ENCODE results near the gene NLRX1.
"Not testable (repeated sequence)": the region's sequence is repeated elsewhere in the genome, so short reads cannot be mapped to it uniquely, and the experiment has no call there.

Gene NLRX1

DNA sequence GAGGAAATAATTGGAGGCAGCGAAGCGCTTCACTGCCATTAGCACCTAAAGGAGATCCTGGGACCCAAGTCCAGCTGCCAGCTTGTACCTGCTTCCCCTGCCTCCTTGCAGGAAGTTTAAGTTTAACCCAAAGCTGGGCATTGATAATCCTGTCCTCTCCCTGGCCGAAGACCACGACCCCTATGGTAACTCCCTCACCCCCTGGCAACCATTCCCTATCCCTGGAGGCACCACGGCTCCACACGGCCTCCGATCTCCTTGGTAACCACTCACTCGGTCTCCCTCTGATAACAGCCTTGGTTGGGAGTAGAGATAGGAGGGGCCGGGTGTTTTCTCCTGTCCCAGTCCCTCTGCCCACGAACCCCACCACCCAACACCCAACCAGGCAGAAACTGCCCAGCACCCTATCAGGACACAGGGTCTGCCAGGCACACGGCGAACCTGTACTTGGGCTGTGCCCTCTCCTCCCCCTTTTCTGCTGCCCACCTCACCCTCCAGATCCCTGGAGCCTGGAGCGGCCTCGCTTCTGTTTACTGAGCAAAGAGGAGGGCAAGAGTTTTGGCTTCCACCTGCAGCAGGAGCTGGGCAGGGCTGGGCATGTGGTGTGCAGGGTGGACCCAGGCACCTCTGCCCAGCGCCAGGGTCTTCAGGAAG lies 17.6 kb downstream of the NLRX1 start:
- no peak for DNase-seq

DNA sequence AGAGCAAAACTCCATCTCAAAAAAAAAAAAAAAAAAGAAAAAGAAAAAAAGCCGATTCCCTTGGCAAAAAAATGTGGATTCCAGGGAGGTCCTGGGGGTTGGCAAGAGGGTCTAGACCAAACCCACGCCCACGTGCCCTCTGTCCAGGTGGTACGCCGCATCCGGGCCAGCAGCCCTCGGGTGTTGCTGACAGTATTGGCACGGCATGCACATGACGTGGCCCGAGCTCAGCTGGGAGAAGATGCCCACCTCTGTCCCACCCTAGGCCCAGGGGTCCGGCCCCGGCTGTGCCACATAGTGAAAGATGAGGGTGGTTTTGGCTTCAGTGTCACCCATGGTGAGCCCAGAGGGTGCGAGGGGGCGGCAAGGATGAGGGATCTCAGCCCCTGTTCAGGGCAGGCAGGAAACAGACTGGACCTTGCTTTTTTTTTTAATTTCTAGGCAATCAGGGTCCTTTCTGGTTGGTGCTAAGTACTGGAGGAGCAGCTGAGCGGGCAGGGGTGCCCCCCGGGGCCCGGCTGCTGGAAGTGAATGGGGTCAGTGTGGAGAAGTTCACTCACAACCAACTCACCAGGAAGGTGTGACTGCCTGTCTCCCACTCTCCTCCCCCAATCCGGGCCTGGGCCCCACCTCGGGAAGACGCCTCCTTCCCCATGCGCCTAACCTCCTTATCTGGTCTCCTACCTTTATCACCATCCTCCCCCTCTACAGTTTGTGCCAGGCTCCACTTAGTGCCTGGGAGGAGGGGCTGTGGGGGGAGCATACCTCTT lies 18.8 kb downstream of the NLRX1 start:
- DNase-seq, result no peak

DNA sequence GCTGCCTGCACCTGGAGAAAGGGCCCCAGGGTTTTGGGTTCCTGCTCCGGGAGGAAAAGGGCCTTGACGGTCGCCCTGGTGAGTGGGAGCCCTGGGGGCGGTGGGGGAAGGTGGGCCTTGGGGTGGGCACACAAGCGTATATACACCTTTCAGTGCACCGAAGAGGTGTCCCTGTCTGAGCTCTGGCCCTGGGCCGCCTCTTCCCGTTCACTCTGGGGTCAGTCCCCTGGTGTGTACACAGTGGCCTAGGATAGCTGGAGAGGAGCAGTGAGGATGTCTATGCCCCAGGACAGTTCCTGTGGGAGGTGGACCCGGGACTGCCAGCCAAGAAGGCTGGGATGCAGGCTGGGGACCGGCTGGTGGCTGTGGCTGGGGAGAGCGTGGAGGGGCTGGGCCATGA lies 19.5 kb downstream of the NLRX1 start:
- DNase-seq, result no peak

DNA sequence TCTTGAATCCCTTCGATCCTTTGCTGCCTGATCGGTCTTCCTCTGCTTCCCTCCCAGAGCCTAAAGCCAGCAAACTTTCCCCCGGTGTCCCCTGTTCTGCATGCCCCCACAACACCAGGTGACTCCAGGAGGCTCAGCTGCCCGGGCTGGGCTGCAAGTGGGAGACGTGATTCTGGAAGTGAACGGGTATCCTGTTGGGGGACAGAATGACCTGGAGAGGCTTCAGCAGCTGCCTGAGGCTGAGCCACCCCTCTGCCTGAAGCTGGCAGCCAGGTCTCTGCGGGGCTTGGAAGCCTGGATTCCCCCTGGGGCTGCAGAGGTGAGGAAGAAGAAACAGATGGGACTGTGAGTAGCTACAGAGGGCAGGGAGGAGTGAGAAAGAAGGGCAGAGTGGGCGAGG lies 20.4 kb downstream of the NLRX1 start:
- no peak for DNase-seq

DNA sequence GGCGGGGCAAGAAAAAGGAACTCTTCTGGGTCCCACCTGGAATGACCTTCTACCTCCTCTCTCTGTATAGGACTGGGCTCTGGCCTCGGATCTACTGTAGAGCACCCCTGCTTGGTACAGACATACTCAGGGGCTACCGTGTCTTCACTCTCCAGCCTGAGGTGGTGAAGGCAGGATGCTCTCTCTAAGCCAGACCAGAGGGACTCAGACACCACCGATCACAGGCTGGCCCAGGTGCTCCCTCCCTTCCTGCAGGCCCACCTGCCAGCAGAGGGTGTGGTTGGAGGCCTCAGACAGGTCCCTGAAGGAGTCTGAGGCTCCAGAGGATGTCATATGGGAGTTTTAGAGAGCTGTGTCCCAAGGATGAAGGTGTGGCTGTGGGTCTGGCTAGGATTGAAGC lies 20.9 kb downstream of the NLRX1 start:
- DNase-seq, result no peak

DNA sequence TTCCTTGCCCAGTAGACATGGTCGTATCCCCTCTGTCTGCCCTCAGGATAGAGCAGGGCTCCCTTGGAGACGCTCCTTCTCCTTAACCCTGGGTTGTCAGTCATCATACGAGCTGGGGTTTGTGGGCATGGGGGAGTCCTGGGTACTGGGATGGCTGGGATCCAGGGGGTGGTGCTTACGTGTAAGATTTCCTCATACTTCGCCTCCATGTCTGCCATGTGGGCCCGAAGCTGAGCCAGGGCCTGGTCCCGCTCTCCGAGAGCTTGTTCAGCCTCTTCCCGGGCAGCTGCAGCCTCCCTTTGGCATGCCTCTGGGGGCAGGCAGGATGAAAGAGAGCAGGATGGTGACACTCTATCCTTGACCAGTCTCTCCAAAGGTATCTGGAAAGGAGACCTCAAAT lies 22.0 kb downstream of the NLRX1 start:
- no peak for DNase-seq

DNA sequence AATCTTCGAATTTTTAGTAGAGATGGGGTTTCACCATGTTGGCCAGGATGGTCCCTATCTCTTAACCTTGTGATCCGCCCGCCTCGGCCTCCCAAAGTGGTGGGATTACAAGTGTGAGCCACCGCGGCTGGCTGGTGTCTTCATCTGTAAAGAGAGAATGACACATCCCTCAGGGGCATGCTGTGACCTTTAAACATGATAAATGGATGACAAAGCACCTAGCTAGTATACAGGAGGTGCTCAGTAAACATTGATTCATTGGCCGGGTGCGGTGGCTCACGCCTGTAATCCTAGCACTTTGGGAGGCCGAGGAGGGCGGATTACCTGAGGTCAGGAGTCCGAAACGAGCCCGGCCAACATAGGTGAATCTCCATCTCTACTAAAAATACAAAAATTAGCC lies 22.7 kb downstream of the NLRX1 start:
- not testable (repeated sequence) for DNase-seq

DNA sequence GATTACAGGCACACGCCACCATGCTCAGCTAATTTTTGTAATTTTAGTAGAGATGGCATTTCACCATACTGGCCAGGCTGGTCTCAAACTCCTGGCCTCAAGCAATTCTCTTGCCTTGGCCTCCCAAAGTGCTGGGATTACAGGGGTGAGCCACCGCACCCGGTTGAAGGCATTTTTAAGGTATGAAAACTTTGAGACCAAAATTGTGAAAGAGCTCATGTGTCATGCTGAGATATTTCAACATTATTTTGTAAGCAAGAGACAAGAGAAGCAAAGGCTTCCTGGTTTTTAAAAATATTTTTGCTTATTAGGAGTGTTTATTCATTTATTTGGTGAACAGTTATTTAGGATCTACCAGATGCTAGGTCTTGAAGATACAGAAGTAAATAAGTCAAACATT lies 23.6 kb downstream of the NLRX1 start:
- DNase-seq, result peak in 1 of 2 donors; percentile 11

DNA sequence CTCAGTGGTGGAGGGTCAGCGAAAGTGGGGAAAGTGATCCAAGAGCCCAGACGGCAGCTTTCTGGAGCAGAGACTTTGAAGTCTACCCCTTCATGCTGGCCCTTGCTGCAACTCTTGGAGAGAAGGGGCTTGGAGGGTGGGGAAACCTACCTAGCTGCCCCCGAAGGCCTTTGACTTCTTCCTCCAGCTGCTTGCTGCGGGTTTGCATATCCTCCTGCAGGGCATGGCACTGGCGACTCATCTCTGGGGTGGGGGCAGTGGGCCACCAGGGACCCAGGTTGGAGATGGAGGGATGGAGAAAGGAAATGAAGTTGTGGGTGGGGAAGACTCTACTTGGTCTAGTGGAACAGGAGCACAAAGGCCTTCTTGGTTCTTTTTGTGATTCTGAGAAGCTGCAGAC lies 24.5 kb downstream of the NLRX1 start:
- no peak for DNase-seq

DNA sequence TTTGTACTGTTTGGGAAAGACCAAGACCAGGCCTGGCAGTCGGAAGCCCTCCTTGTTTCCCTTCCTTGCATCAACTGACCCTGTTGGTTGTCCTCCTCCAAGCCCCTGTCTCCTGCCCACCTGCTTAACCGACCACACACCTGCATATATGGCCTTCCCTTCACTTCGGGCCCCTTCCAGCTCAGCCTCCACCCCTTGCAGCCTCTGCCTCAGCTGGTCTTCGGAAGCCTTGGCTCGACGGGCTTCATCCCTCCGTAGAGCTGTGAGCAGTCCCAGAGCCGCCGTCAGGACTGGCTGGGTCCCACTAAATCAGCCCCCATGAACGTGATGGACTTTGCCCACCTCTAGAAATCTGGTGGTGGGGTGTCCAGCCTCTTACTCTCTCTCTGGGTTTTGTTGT lies 25.1 kb downstream of the NLRX1 start:
- DNase-seq, result no peak

DNA sequence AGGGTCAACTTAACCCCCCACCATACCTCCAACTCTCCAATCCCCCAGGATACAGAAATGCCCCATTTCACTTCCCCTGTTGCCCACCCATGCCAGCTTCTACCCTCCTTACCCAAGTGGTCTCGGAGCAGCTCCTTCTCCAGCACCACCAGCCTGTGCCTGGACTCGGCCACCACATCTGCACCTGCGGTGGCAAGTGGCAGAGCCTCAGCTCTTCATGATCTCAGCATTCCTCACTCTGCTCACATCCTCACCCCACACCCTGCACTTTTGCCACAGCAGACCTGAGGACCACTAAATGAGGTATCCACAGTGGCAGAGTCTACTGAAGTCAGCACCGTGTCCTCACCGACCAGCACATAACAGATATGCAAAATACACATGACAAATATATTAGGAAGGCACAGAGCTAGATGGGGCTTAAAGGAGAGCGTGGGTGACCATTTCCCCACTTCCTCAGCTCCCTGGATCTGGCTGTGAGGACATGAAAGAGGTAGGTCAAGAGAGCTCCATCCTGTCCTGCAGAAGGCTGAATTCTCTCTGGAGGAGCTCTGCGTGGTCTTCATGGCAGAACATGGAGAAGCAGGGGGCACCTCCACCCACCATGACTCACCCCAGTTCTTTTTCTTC lies 26.4 kb downstream of the NLRX1 start:
- no peak for DNase-seq

DNA sequence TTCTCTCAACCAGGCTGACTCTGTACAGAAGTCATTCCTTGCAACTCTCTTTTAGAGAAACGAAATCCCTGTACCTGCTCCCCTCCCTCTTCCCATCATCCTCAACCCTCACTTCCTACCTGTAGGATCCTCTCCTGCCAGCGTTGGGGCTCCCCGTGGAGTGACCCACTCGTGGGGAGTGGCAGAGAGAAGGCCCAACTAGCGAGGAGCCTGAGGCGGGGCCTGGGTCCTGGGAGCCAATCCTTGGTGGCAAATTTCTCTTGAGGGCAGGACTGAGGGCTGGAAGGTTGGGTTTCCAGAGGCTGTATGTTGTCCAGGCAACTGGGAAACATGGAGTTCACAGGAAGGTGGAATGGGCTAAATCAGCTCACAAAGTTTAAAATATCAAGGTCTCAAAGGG lies 27.2 kb downstream of the NLRX1 start:
- no peak for DNase-seq

DNA sequence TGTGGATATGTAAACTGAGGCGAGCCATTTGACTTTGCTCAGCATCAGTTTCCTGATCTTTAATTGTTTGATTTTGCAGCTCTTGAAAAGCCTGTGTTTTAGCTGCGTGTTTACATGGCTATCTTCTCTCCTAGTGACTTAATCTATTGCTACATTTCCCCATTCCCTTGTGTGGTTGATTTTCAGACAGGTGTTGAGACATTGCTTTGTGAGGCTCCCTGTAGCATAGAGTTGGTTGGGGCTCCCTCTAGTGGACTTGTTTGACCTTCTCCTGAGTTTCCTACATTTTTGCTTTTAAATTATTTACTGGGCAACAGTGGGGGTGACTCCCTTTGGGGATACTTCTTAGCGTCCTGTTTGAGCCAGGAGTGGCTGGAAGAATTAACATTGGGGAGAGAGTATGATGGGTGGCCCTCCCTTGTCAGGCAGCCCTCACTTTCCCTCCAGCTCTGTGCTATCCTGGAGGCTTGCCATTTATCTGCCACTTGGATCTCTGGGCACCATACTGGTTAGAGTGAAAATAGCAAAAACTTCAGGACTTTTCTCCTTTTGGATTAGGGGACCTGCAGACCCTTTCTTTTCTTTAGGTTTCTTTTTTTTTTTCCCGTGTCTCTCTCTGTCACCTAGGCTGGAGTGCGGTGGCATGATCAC lies 28.4 kb downstream of the NLRX1 start:
- DNase-seq, result peak; percentile 75 to 85

DNA sequence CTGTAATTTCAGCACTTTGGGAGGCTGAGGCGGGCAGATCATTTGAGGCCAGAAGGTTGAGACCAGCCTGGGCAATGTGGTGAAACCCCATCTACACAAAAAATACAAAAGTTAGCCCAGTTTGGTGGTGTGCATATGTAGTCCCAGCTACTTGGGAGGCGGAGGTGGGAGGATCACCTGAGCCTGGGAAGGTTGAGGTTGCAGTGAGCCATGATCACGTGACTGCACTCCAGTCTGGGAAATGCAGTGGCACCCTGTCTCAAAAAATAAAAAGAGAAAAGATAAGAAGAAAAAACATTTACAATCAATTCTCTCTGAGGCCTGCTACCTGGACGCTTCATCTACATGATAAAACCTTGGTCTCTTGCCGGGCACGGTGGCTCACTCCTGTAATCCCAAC lies 30.4 kb downstream of the NLRX1 start:
- DNase-seq, result no peak

DNA sequence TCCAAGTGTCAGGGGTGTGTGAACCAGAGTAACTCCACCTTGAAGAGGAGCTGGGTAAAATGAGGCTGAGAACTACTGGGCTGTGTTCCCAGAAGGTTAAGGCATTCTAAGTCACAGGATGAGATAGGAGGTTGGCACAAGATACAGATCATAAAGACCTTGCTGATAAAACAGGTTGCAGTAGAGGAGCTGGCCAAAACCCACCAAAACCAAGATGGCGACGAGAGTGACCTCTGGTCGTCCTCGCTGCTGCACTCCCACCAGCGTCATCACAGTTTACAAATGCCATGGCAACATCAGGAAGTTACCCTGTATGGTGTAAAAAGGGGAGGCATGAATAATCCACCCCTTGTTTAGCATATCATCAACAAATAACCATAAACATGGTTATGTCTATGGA lies 32.7 kb downstream of the NLRX1 start:
- not testable (repeated sequence) for DNase-seq

DNA sequence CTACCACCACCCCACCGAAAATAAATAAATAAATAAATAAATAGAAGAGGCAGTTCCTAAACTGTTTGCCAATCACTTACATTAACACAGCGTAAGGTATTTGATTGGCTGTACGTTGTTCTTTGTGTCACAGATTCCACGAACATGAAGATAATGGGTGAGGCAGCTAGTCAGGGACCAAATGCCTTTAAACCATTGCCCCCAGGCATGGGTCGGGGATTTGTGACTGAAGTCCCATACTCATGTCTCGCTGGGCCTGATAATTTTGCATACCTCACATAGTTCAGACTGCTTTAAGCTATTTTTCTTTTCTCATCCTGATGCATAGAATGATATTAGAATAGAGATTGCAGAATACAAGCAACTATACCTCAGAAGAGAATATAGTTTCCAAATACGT lies 34.0 kb downstream of the NLRX1 start:
- DNase-seq, result no peak

DNA sequence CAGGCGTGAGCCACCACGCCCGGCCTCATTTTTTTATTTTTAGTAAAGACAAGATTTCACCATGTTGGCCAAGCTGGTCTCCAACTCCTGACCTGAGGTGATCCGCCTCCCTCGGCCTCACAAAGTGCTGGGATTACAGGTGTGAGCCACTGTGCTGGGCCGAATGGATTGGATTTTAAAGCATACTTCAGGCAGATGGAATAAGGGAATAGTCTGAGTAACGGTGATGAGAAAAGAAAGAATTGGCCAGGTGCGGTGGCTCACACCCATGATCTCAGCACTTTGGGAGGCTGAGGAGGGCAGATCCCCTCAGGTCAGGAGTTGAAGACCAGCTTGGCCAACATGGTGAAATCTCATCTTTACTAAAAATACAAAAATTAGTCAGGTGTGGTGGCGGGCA lies 35.5 kb downstream of the NLRX1 start:
- no peak for DNase-seq

DNA sequence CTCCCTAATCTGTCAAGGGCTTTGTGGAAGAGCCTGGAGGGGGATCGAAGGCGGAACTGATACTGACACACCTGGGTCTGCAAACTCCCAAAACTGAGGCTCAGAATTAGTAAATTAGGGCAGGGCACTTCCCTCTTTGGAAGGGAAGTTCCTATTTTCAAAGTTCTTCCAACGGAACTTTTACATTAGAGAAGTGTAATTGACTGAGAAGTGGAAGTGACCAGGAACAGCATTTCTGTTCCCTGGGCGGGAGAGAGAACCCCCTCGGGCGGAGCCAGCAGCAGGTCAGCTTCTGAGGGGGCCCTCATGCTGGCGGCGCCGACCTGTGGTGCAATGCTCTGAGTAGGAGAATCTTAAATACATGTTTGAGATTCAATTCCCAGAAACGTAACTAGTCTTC lies 36.6 kb downstream of the NLRX1 start:
- DNase-seq, result peak in 1 of 2 donors; percentile 16

DNA sequence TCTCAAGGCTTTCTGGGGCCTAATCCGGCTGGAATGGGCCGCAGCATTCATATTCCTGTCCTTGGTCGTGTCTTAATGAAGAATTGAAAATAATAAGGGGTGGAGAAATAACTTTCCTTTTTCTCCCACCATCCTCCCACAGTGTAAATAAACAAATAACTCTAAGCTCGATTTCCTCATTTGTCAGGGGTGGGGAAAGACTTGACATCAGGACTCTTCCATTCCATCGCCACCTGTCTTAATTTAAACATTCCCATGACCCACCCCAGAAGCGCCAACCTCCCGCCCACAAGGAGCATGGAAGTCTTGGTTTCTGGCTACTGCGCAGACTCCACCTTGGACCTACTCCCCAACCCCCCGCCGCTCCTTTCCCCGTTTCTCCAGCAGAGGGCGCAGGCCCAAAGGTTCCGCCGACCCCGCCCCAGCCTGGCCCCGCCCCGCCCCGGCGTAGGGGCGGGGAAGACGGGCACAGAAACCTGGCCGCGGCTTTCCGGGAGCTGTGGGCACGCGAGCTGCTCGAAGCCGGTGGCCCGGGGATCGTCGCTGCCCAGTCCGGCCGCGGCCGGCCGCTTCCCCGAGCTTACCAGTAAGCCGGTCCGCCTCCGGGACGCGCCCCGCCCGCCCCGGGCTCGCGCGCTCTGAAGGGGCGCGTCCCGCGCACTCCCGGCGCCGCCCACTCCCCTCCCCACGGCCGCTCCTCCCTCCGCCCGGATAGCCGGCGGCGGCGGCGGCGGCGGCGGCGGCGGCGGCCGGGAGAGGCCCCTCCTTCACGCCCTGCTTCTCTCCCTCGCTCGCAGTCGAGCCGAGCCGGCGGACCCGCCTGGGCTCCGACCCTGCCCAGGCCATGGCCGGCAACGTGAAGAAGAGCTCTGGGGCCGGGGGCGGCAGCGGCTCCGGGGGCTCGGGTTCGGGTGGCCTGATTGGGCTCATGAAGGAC lies 37.3 kb downstream of the NLRX1 start, which contains the start of gene CBL:
Gene CBL, plus strand, starts transcription at position 766 of the 937 bp plus-strand sequence. Its CDS starts 79 bp downstream, at position 845.
- DNase-seq, result peak; percentile 90 to 96

DNA sequence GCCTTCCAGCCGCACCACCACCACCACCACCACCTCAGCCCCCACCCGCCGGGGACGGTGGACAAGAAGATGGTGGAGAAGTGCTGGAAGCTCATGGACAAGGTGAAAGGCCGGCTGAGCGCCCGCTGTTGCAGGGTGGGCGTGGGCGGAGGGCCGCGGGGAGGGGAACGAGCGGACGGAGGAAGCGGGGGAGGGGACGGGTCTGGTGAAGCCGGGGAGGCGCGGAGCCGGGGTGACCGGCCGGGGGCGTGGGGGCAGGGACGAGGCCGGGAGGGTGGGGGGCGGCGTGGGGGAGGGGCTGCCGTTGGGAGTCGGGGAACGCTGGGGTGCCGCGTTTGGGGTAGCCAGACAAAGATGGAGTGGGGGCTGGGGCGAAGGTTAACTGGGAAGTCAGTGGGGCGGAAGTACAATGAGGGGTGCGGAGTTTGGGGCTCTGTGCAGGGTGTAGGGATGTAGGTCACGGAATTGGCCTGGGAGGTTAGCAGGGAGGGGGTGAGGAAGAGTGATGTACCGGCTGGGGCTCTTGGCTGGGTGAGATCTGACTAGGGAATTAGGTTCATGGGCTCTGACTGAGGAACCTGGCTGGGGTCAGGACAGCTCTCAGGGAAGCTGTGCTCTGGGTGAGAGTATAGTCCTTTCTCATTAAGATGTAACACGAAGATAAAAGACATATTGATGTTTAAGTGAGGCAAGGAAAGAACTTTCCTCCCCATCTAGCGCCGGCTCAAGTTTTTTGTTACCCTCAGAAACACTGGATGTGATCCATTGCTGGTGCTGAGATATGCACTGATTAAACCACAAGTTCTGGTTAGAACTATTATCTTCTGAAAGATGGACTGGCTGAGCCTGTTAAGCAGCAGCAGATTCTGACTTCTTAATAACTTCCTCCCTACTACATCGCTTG lies 38.2 kb downstream of the NLRX1 start:
- peak; percentile 10 to 56 for DNase-seq

DNA sequence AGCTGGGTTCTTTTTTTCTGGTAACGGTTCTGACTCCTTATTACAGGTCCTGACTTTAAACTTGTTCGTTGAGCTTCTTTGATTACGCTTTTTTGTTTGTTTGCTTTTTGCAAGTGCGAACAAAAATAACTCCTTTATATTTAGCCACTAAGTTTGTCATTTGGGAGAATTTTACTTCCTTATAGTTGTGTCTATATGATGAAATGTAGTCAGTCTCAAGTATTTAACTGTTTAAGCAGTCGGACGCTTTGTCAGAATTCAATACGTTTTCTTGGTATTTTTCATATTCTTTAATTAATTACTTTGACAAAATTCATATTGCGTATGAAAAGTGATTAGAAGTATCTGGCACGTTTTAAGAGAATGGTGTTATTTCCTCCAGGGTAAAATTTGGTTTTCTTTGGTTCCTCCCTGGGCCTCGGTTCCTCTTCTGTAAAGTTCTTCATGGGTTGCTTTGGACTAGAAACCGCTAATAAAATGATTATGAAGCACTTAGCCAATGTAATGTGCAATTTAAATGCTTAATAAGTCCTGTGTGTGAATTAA lies 39.0 kb downstream of the NLRX1 start:
- DNase-seq, result no peak
